Fibroblast of pulmonary artery (primary cell): ENCODE measurements around the gene KMT2E.
A peak's percentile ranks its signal among the peaks of the same experiment; 100 is the strongest.
"Not testable (repeated sequence)": the region's sequence is repeated elsewhere in the genome, so short reads cannot be mapped to it uniquely, and the experiment has no call there.

Experiments used
- DNase-seq: peaks from one replicate; pipeline ENCODE4 v3.0.0-alpha.2; 2010; ENCODE audit warnings: low read depth
- H3K4me3 ChIP-seq: replicated peaks from 2 replicates; pipeline ENCODE4 v1.5.1; 2011; ENCODE audit warnings: low read depth, mild to moderate bottlenecking, control low read depth, low read length, moderate library complexity
- CTCF ChIP-seq: IDR thresholded peaks from 2 replicates; pipeline ENCODE4 v1.5.1; 2011; ENCODE audit warnings: mild to moderate bottlenecking, control low read depth, low read length, inconsistent platforms; ENCODE audit errors: missing control alignments

Gene KMT2E

GRCh38 chr7:104983076-104983577, 30.9 kb upstream of the KMT2E start:
- peak overlapping the region; percentile 64 for H3K4me3 ChIP-seq
- TF ChIP-seq CTCF: no peak

GRCh38 chr7:104983578-104984539, 30.1 kb upstream of the KMT2E start:
- H3K4me3 ChIP-seq: peak overlapping the region; percentile 64
- peak; percentile 91 for DNase-seq
- peak; percentile 44 for TF ChIP-seq CTCF

More at GRCh38 chr7:104983076-104983577, 30.9 kb upstream of the KMT2E start:
- DNase-seq: no peak

- H3K4me3 ChIP-seq: peak overlapping the region; percentile 64
- no peak for DNase-seq
- no peak for TF ChIP-seq CTCF
Measured at GRCh38 chr7:104984585-104985258, 29.3 kb upstream of the KMT2E start.

GRCh38 chr7:104985259-104985617, 28.8 kb upstream of the KMT2E start:
- H3K4me3 ChIP-seq: no peak overlapping the region
- no peak for TF ChIP-seq CTCF
- no peak for DNase-seq

GRCh38 chr7:104986628-104987259, 27.3 kb upstream of the KMT2E start:
- DNase-seq: no peak
- no peak overlapping the region for H3K4me3 ChIP-seq
- TF ChIP-seq CTCF: no peak

- not testable (repeated sequence) for H3K4me3 ChIP-seq, DNase-seq
Measured at GRCh38 chr7:104987403-104987802, 26.6 kb upstream of the KMT2E start.

GRCh38 chr7:104990983-104991382, 23.0 kb upstream of the KMT2E start:
- DNase-seq: no peak
- no peak for TF ChIP-seq CTCF
- no peak overlapping the region for H3K4me3 ChIP-seq
